Measurements from ENCODE around the gene HSD17B11. TPM values are rescaled to one million over a fixed set of nuclear protein-coding genes. Genes with fewer than 3 reads are reported as not detected.
"Not testable (repeated sequence)": the region's sequence is repeated elsewhere in the genome, so short reads cannot be mapped to it uniquely, and the experiment has no call there.

Gene HSD17B11
- total RNA-seq, 3 donors from 2014 or later: 142 to 252 (median 250) TPM

- intact Hi-C loops (cut with DNase I, micrococcal nuclease): no loop called here
- DNase-seq: no peak
- TF ChIP-seq CTCF (IDR thresholded peaks at IDR 0.05): no peak
- H3K4me3 ChIP-seq: no peak overlapping the region
- H3K9me3 ChIP-seq: no peaks in the 10 kb centered on the region
- ATAC-seq: no peak
- no peaks in the 10 kb centered on the region for H3K36me3 ChIP-seq (ENCODE audit: low read depth)
- H3K4me1 ChIP-seq (ENCODE audit: low read depth): no peaks in the 10 kb centered on the region
These were observed 74.0 kb downstream of the HSD17B11 start for GRCh38 chr4:87316961-87317360.

GRCh38 chr4:87315000-87315399 is 76.0 kb downstream of the HSD17B11 start:
- H3K9me3 ChIP-seq; H3K36me3 ChIP-seq (ENCODE audit: low read depth); H3K4me3 ChIP-seq; H3K4me1 ChIP-seq (ENCODE audit: low read depth); ATAC-seq; DNase-seq; intact Hi-C loops (cut with DNase I, micrococcal nuclease): not testable (repeated sequence)

- no peak for TF ChIP-seq CTCF (IDR thresholded peaks at IDR 0.05)
- H3K9me3 ChIP-seq: no peaks in the 10 kb centered on the region
- no peaks in the 10 kb centered on the region for H3K4me1 ChIP-seq (ENCODE audit: low read depth)
- no peak overlapping the region for H3K4me3 ChIP-seq
- DNase-seq: no peak
- intact Hi-C loops (cut with DNase I, micrococcal nuclease): no loop called here
- no peak for ATAC-seq
- H3K36me3 ChIP-seq (ENCODE audit: low read depth): no peaks in the 10 kb centered on the region
These were observed 77.2 kb downstream of the HSD17B11 start for GRCh38 chr4:87313756-87314155.

- H3K36me3 ChIP-seq (ENCODE audit: low read depth): no peaks in the 10 kb centered on the region
- intact Hi-C loops (cut with DNase I, micrococcal nuclease): no loop called here
- H3K9me3 ChIP-seq: no peaks in the 10 kb centered on the region
- TF ChIP-seq CTCF (IDR thresholded peaks at IDR 0.05): no peak
- no peak overlapping the region for H3K4me3 ChIP-seq
- DNase-seq: no peak
- H3K4me1 ChIP-seq (ENCODE audit: low read depth): no peaks in the 10 kb centered on the region
- ATAC-seq: no peak
These were observed 79.3 kb downstream of the HSD17B11 start for GRCh38 chr4:87311684-87312083.

GRCh38 chr4:87310691-87311335 is 80.2 kb downstream of the HSD17B11 start:
- no peak for ATAC-seq
- H3K4me3 ChIP-seq: no peak overlapping the region
- no peaks in the 10 kb centered on the region for H3K4me1 ChIP-seq (ENCODE audit: low read depth)
- no peak for DNase-seq
- no peaks in the 10 kb centered on the region for H3K9me3 ChIP-seq
- H3K36me3 ChIP-seq (ENCODE audit: low read depth): no peaks in the 10 kb centered on the region
- intact Hi-C loops (cut with DNase I, micrococcal nuclease): no loop called here
- no peak for TF ChIP-seq CTCF (IDR thresholded peaks at IDR 0.05)

GRCh38 chr4:87309625-87310024 is 81.4 kb downstream of the HSD17B11 start:
- TF ChIP-seq CTCF (IDR thresholded peaks at IDR 0.05): no peak
- ATAC-seq: no peak
- intact Hi-C loops (cut with DNase I, micrococcal nuclease): no loop called here
- Histone ChIP-seq H3K4me3 (no peak overlapping the region), H3K4me1 (ENCODE audit: low read depth) (no peaks in the 10 kb centered on the region), H3K36me3 (ENCODE audit: low read depth) (no peaks in the 10 kb centered on the region), H3K9me3 (no peaks in the 10 kb centered on the region)
- DNase-seq: no peak
